Uterus (tissue), 2 donors: ENCODE measurements around the gene DRAP1.

ENCODE experiments used
- CTCF ChIP-seq, 4 experiments: fragments of 200-600 bp in 2 of 4; fragments of 450-650 bp in 2 of 4; sonication (generic) in 2 of 4; IDR thresholded peaks; one replicate each; pipeline ENCODE4 v1.5.1; 2016 to 2019; ENCODE audit warnings: antibody characterized with exemption in 4 of 4, mild to moderate bottlenecking in 2 of 4, moderate library complexity in 1 of 4
- POLR2A ChIP-seq, 2 donors: fragments of 450-650 bp; IDR thresholded peaks; one replicate each; pipeline ENCODE4 v1.6.1; 2016; ENCODE audit warnings: antibody characterized with exemption in 2 of 2, mild to moderate bottlenecking in 1 of 2, moderate library complexity in 1 of 2

DNA sequence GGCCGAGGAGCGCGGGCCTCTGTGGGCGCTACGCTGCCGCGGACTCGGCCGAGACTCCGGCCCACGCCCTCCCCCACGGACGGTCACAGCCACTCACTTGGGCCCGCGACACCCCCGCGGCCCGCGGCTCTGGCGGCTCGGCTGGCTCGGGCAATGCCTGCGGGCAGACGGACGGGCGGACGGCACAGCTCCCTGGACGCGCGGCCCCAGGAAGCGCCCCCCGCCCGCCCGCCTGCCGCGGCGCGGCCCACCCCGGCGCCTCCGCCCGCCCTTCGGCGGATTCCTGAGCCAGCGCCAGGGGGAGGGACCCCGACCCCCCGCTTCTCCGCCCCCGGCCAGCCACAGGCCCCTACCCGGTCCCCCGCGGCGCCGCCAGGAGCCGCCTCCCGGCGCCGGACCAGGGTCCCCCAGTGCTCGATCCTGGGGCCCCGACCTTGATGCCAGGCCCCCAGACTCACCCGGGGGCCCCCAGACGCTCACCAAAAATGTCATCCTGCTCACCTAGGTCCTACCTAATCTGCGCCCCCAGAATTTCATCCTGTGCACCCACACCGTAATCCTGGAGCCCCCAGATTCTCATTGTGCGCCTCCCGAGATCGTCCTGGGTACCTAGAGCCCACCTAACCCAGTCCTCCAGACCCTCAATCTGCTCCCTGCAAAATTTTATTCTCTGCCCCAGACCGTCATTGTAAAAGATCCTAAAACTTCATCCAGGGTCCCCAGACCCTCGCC, 46.5 kb upstream of the DRAP1 start, which contains the start of gene EFEMP2:
- TF ChIP-seq CTCF (IDR thresholded peaks at IDR 0.05) (no peak), POLR2A (IDR thresholded peaks at IDR 0.05) (peak in 1 of 2 donors; percentile 53)
